DND-41 (cell line): ENCODE results near the gene ARSB.

ENCODE experiments used
- ATAC-seq: fragments of 200-7000 bp; cut with Tn5 transposase; 3 replicates; pipeline ENCODE4 v1.9.1; 2021; ENCODE audit warnings: low read depth; ENCODE audit not compliant: insufficient read depth
- DNase-seq: peaks from one replicate; pipeline ENCODE4 v3.0.0-alpha.2; 2020
- H2AFZ ChIP-seq: 2 replicates; pipeline ENCODE4 v1.6.0; 2012; ENCODE audit warnings: low read depth, low read length
- H3K27ac ChIP-seq: 2 replicates; pipeline ENCODE4 v1.5.1; 2012; ENCODE audit warnings: low read length, inconsistent platforms
- H3K27me3 ChIP-seq: fragments of 200-600 bp; sonication (generic); 2 replicates; pipeline ENCODE4 v1.6.0; 2012; ENCODE audit warnings: low read length, mild to moderate bottlenecking, inconsistent platforms; ENCODE audit not compliant: insufficient read depth, poor library complexity
- H3K36me3 ChIP-seq: 2 replicates; pipeline ENCODE4 v1.5.1; 2012; ENCODE audit warnings: low read length, inconsistent platforms; ENCODE audit not compliant: insufficient read depth
- H3K4me1 ChIP-seq: 2 replicates; pipeline ENCODE4 v1.5.1; 2012; ENCODE audit warnings: mild to moderate bottlenecking, low read length; ENCODE audit not compliant: insufficient read depth
- H3K4me2 ChIP-seq: 2 replicates; pipeline ENCODE4 v1.6.0; 2012; ENCODE audit warnings: mild to moderate bottlenecking, moderate library complexity, low read length, inconsistent platforms; ENCODE audit not compliant: insufficient read depth
- H3K4me3 ChIP-seq, 2 experiments: fragments of 200-600 bp in 1 of 2; shearing (Covaris generic) in 1 of 2; 2 replicates each; pipeline ENCODE4 v1.5.1; 2012 to 2016; ENCODE audit warnings: inconsistent platforms in 2 of 2, low read length in 2 of 2, mild to moderate bottlenecking in 2 of 2, low read depth in 1 of 2, moderate library complexity in 1 of 2
- H3K79me2 ChIP-seq: 2 replicates; pipeline ENCODE4 v1.6.0; 2012; ENCODE audit warnings: low read length, inconsistent platforms; ENCODE audit not compliant: insufficient read depth
- H3K9ac ChIP-seq: 2 replicates; pipeline ENCODE4 v1.6.0; 2012; ENCODE audit warnings: low read depth, mild to moderate bottlenecking, inconsistent platforms, low read length, moderate library complexity
- H3K9me3 ChIP-seq: 2 replicates; pipeline ENCODE4 v1.5.1; 2012; ENCODE audit warnings: low read length, moderate library complexity, mild to moderate bottlenecking, inconsistent platforms; ENCODE audit not compliant: insufficient read depth, severe bottlenecking
- H4K20me1 ChIP-seq: 2 replicates; pipeline ENCODE4 v1.6.0; 2012; ENCODE audit warnings: low read length; ENCODE audit not compliant: insufficient read depth
- CTCF ChIP-seq: IDR thresholded peaks from 2 replicates; pipeline ENCODE4 v1.5.1; 2012; ENCODE audit warnings: borderline replicate concordance, low read length, moderate library complexity, mild to moderate bottlenecking; ENCODE audit not compliant: poor library complexity, severe bottlenecking; ENCODE audit errors: extremely low read depth
- EZH2 ChIP-seq: IDR thresholded peaks from 3 replicates; pipeline ENCODE4 v1.6.1; 2012; ENCODE audit warnings: borderline replicate concordance, low read depth, mild to moderate bottlenecking, moderate library complexity, low read length, inconsistent platforms; ENCODE audit not compliant: severe bottlenecking

The ARSB gene

DNA sequence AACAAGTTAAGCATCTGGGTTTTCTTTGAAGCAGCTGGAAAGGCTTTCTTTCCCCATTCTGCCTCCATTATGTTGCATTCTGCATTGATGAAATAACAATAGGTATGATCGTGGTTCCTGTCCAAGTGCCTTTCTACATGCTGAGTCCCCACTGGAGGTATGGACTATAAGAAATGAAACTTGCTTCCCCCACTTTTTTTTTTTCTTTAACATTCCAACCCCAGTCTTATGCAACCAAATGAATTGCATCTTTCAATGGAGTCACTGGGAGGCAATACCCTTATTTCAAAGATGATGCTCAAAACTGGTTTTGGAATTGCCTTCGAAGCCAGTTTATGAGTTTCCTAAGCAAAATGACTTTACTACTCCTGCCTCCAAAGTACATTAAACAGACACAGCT lies 58.9 kb downstream of the ARSB start:
- H3K4me1 ChIP-seq, result no peaks in the 10 kb centered on the region

DNA sequence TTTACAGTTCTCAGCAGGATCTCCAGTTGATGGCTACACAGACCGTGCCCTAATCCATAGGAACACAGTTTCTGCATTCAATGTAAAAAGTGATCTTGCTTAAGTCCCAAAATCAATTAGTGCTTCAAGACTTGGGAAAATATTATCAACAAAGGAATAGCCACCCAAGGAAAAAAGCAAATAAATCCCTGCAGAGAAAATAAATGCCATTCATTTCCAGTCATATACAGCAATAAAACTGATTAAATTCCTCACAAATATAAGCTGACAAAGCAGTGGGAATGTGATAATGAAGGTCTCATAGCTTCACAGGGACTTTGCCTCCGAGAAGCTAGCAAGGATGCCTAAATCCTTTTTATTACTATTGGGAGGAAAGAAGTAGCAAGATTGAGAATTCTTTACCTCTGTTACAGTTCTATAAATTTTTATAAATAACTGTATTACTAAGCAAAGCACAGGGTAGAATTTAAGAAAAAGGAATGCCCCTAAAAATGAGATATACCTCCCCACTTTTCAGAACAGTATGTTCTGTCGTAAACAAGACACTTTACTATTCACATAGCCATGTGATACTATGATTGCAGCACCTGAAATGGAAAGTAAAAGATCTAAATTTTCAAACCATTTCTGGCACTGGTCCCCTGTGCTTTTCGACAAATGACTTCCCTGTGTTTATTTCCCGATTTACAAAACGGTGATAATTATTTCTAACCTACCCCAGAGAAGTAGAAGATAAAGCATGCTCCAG lies 59.8 kb downstream of the ARSB start:
- Histone ChIP-seq H3K9ac (no peak overlapping the region), H3K36me3 (no peaks in the 10 kb centered on the region), H3K4me1 (no peaks in the 10 kb centered on the region), H3K4me2 (no peak overlapping the region), H3K4me3 (no peak overlapping the region), H3K27ac (no peak overlapping the region), H4K20me1 (no peaks in the 10 kb centered on the region), H3K9me3 (no peaks in the 10 kb centered on the region), H3K27me3 (no peaks in the 10 kb centered on the region), H2AFZ (no peak overlapping the region), H3K79me2 (no peaks in the 10 kb centered on the region)
- no peak for DNase-seq
- no peak for TF ChIP-seq CTCF
- TF ChIP-seq EZH2, result no peak
- ATAC-seq, result no peak

More for the DNA sequence above, 58.9 kb downstream of the ARSB start:
- Histone ChIP-seq H2AFZ (no peak overlapping the region), H3K9me3 (no peaks in the 10 kb centered on the region), H3K4me3 (no peak overlapping the region), H3K27me3 (no peaks in the 10 kb centered on the region), H3K36me3 (no peaks in the 10 kb centered on the region), H3K9ac (no peak overlapping the region), H4K20me1 (no peaks in the 10 kb centered on the region), H3K79me2 (no peaks in the 10 kb centered on the region), H3K27ac (no peak overlapping the region), H3K4me2 (no peak overlapping the region)
- TF ChIP-seq CTCF, result no peak
- no peak for TF ChIP-seq EZH2
- ATAC-seq (no peak), DNase-seq (no peak)

GRCh38 chr5:78923622-78923970 lies 61.5 kb downstream of the ARSB start:
- Histone ChIP-seq H2AFZ (no peak overlapping the region), H3K36me3 (no peaks in the 10 kb centered on the region), H3K4me1 (no peaks in the 10 kb centered on the region), H4K20me1 (no peaks in the 10 kb centered on the region), H3K9me3 (no peaks in the 10 kb centered on the region), H3K79me2 (no peaks in the 10 kb centered on the region), H3K4me3 (no peak overlapping the region), H3K27ac (no peak overlapping the region), H3K27me3 (no peaks in the 10 kb centered on the region), H3K9ac (no peak overlapping the region), H3K4me2 (no peak overlapping the region)
- ATAC-seq (no peak), DNase-seq (no peak)
- TF ChIP-seq CTCF (no peak), EZH2 (no peak)
